Measurements from ENCODE around the gene GNAQ. TPM values are rescaled to one million over a fixed set of nuclear protein-coding genes. Genes with fewer than 3 reads are reported as not detected.

GNAQ gene
- polyA plus RNA-seq, 1 experiment = 21.4 TPM

GRCh38 chr9:77810637-77811119 lies 220.9 kb downstream of the GNAQ start:
- CTCF ChIA-PET = no interaction called here

GRCh38 chr9:77810047-77810446 lies 221.6 kb downstream of the GNAQ start:
- ChIA-PET CTCF (no interaction called here), POLR2A (no interaction called here)
- TF ChIP-seq CTCF (IDR thresholded peaks at IDR 0.05; ENCODE audit: insufficient read depth, low read depth, low read length) = no peak
- no peak for DNase-seq (ENCODE audit: low read depth)
- no peaks in the 10 kb centered on the region for H3K36me3 ChIP-seq (ENCODE audit: control insufficient read depth, insufficient read depth, low read length)
- no peaks in the 10 kb centered on the region for H3K27me3 ChIP-seq (ENCODE audit: control insufficient read depth, insufficient read depth, low read length)
- H3K4me3 ChIP-seq (ENCODE audit: low read depth, low read length) = no peak overlapping the region

More at GRCh38 chr9:77810637-77811119, 220.9 kb downstream of the GNAQ start:
- POLR2A ChIA-PET = no interaction called here
- no peak for TF ChIP-seq CTCF (IDR thresholded peaks at IDR 0.05; ENCODE audit: insufficient read depth, low read depth, low read length)
- H3K4me3 ChIP-seq (ENCODE audit: low read depth, low read length) = no peak overlapping the region
- no peaks in the 10 kb centered on the region for H3K36me3 ChIP-seq (ENCODE audit: control insufficient read depth, insufficient read depth, low read length)
- DNase-seq (ENCODE audit: low read depth) = no peak
- no peaks in the 10 kb centered on the region for H3K27me3 ChIP-seq (ENCODE audit: control insufficient read depth, insufficient read depth, low read length)

GRCh38 chr9:77809552-77809951 lies 222.1 kb downstream of the GNAQ start:
- no peak for TF ChIP-seq CTCF (IDR thresholded peaks at IDR 0.05; ENCODE audit: insufficient read depth, low read depth, low read length)
- CTCF ChIA-PET = no interaction called here
- Histone ChIP-seq H3K27me3 (ENCODE audit: control insufficient read depth, insufficient read depth, low read length) (no peaks in the 10 kb centered on the region), H3K36me3 (ENCODE audit: control insufficient read depth, insufficient read depth, low read length) (no peaks in the 10 kb centered on the region), H3K4me3 (ENCODE audit: low read depth, low read length) (no peak overlapping the region)
- POLR2A ChIA-PET = no interaction called here
- DNase-seq (ENCODE audit: low read depth) = no peak

- Histone ChIP-seq H3K27me3 (ENCODE audit: control insufficient read depth, insufficient read depth, low read length) (no peaks in the 10 kb centered on the region), H3K36me3 (ENCODE audit: control insufficient read depth, insufficient read depth, low read length) (no peaks in the 10 kb centered on the region), H3K4me3 (ENCODE audit: low read depth, low read length) (no peak overlapping the region)
- DNase-seq (ENCODE audit: low read depth) = no peak
- ChIA-PET CTCF (interaction anchor here (0.7 kb wide), 1 partner anchor 32 kb away, joined by 3 read pairs; no protein-coding TSS in a partner anchor), POLR2A (no interaction called here)
- TF ChIP-seq CTCF (IDR thresholded peaks at IDR 0.05; ENCODE audit: insufficient read depth, low read depth, low read length) = no peak
Observed at GRCh38 chr9:77808751-77809081, 222.9 kb downstream of the GNAQ start.

- DNase-seq (ENCODE audit: low read depth) = no peak
- Histone ChIP-seq H3K27me3 (ENCODE audit: control insufficient read depth, insufficient read depth, low read length) (no peaks in the 10 kb centered on the region), H3K36me3 (ENCODE audit: control insufficient read depth, insufficient read depth, low read length) (no peaks in the 10 kb centered on the region), H3K4me3 (ENCODE audit: low read depth, low read length) (no peak overlapping the region)
- CTCF ChIA-PET = interaction anchor here (0.9 to 1.8 kb wide), 2 partner anchors 15 to 227 kb away, joined by 4 to 5 read pairs; no protein-coding TSS in a partner anchor
- TF ChIP-seq CTCF (IDR thresholded peaks at IDR 0.05; ENCODE audit: insufficient read depth, low read depth, low read length) = no peak
- POLR2A ChIA-PET = no interaction called here
Observed at GRCh38 chr9:77807846-77808750, 223.5 kb downstream of the GNAQ start.

Measured in BJ (cell line).